Kidney tubule cell (primary cell): ENCODE data around the gene MAF.

Experiments used
- DNase-seq: peaks from one replicate; pipeline ENCODE4 v3.0.0-alpha.2; 2018; ENCODE audit warnings: low spot score

Gene MAF

DNA sequence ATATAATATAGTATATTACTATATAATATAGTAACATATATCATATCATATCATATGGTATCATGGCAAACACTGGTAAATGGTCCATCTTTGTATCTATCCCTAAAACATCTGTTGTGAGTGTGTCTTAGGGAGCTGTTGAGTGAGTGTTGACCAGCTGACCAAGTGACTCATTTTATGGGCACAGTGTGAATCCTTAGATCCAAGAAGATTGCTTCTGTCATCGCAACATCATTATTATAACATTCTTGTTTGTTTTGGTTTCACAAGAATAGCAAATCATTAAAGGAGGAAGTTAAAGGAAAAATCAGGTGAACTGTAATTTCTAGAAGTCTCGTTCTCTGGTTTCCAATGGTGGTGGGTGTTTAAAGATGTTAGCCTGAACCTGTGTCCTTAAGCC is 11.7 kb upstream of the MAF start:
- DNase-seq, result peak; percentile 90

GRCh38 chr16:79610771-79611170 is 10.2 kb upstream of the MAF start:
- no peak for DNase-seq

DNA sequence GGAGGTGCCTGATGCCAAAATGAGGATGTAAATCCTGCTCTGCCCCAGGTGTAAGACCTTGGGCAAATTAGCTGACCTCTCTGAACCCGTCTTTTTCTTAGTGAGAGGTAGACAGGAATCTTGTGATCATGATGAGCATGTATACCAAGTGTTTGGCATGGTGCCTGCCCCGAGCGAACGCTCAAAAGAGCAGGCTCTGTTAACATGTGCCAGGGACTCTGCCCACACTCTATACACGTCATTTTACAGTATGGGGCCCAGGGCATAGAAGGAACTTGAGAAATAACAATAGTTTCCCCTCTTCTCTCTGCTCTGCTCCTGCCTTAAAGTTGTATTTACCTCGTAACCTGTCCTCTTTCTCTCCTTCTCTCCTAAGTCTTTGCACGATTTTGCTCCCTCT is 9.3 kb upstream of the MAF start:
- DNase-seq, result peak; percentile 44

GRCh38 chr16:79608976-79609375 is 8.4 kb upstream of the MAF start:
- DNase-seq, result no peak

DNA sequence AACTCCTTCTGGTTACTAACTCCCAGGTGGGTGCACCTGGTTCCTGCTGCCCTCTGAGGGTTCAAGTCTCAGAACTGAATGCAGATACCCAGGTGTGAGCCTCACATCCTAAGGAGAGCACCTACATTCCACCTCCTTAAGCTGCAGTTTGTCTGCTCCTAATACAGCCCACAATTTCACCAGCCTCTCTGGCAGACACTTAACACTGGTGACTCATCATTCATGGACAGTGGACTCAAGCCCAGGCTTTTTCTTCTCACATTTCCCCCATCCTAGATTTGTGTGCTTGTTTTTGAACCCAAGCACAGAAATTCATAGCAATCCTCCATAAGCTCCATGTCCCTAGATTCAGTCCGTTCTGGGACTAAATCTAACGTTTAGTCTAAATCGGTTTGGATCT is 7.0 kb upstream of the MAF start:
- DNase-seq, result peak; percentile 71

DNA sequence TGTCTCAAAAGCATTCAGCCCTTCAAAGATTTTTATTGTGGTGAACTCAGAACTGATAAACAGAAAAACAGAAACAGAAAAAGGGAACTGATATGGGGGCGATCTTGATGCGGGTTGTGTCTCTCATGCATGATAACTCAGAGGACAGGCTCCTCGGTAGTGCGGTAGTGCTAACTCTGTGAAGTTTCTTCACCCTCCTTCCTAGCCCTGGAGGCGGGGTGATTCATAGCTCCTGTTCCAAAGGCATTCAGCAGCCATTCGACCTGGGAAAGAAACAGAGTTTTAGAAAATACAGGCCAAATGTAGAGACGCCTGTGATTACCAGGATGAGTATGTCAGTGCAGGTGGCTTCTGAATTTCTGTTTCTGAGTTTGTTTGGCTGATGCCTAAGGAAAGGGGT is 5.5 kb upstream of the MAF start:
- peak; percentile 60 for DNase-seq

DNA sequence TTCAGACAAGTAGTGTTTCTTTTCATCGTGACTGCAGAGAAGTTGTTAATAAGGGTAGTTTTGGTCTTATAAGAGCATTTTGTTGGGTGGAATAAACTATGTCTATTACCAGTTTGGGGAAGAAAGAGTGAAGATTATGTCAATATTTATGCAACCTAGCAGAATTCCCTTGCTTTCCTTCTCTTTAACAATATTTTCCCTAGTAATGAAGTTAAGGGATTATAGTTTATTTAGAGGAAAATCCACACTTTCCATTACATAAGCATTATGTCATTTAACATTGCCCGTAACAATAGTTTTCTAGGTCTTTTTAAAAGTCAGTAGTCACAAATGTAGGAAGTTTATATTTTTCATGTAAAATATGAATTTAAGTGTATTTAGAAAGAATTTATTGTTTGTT is 2.5 kb upstream of the MAF start:
- DNase-seq, result no peak

- no peak for DNase-seq
Measured at GRCh38 chr16:79602628-79603014, 2.1 kb upstream of the MAF start.

GRCh38 chr16:79601931-79602627 is 1.5 kb upstream of the MAF start:
- peak; percentile 83 for DNase-seq

GRCh38 chr16:79601092-79601930 is 774 bp upstream of the MAF start:
- peak; percentile 61 for DNase-seq

- DNase-seq, result no peak
Measured at GRCh38 chr16:79599837-79600637, 500 bp downstream of the MAF start.

DNA sequence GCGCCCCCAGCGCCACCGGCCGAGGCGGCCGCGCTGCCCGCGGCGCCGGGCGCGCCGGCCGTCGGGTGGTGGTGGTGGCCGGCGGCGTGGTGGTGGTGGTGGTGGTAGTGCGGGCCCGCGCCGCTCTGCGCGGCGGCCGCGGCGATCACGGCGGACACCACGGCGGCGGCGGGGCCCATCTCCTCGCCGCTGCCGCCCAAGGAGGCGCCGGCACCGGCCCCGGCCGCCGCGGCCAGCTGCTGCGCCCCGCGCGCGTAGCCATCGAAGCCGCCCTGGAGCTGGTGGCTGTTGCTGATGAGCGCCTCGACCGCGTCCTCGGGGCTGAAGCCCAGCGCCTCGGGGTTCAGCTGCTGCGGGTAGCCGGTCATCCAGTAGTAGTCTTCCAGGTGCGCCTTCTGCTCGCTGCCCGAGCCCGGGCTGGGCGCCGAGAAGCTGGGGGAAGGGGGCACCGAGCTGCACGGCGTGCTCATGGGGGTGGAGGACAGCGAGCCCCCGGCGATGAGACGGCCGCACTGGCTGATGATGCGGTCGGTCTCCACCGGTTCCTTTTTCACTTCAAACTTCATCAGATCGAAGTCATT is 1.2 kb downstream of the MAF start:
- no peak for DNase-seq

DNA sequence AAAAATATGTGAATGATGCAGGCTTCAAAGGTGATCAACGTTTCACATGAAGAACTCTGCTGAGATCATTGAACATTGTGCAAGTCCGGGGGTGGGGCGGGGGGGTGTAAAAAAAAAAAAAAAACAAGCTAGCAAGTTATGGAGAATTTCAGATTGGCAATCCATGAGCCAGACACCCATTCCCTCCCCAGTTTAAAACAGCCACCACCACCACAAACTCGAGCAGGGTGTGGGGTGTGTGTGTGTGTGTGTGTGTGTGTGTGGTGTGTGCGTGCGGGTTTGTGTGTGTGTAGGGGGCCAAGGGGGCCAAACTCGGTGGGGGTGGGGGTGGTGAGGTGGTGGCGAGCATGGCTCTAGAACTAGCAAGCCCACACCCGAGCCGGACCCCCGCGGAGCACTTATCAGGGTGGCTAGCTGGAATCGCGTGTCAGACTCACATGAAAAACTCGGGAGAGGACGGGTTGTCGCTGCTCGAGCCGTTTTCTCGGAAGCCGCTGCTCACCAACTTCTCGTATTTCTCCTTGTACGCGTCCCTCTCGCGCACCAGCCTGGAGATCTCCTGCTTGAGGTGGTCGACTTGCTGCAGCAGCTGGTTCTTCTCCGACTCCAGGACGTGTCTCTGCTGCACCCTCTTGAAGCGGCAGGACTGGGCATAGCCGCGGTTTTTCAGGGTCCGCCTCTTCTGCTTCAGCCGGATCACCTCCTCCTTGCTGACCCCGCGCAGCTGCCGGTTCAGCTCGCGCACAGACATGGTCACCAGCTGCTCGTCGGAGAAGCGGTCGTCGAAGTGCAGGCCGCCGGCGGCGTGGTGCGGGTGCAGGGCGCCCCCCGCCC is 2.0 kb downstream of the MAF start:
- peak; percentile 67 for DNase-seq

GRCh38 chr16:79598063-79598347 is 2.5 kb downstream of the MAF start:
- DNase-seq, result no peak

DNA sequence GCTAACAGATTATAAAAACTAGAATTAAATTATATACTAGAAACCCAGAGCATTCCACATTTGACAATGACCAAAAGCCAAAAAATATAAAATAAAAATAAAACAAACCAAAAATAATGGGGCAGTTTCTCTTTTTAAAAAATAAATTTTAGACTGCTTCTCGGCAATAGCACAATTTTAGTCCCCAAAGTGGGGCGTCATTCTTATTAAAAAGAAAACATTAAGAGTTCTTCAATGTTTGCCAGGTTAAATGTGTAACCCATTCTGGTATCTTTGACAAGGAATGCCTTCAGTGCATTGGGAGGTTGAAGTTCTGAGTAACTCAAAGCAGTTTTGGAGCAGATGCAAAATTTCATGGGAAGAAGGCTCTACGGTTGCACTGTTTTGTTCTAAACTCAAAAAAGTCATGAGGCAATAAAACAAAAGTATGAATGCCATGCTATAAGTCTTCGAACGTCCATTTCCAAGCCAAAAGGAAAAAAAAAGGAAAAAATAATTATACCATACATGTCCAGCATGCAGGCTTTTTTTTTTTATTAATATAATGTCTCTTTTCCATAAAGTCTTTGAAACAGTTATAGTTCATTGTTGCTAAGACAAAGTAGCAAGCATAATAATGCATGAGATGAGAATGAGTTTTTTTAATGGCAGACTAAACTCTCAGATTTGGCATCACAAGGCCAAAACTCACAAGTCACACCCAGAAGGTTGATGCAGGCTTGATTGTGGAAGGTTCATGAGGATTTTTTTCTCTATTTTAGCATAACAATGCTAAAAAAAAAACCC is 3.1 kb downstream of the MAF start:
- no peak for DNase-seq

GRCh38 chr16:79595931-79596450 is 4.5 kb downstream of the MAF start:
- no peak for DNase-seq

- peak; percentile 25 for DNase-seq
Measured at GRCh38 chr16:79595231-79595641, 5.3 kb downstream of the MAF start.

DNA sequence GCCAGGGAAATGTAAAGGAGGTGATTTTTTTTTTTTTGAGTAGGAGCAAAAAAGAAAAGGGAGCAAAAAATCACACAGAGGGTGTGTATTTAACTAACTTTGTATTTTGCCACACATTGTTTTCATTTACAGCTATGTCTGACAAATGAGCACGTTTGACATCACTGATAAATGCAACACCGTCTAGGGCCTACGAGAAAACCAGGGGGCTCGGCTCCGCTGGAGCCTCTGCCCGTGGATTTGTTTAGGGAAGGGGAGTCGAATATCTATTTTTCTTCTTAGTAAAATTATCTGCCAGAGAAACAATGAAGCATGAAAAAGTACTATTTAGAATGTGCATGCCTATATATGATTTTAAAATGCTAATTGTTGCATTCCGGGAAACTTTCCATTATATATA is 6.8 kb downstream of the MAF start:
- DNase-seq, result no peak

GRCh38 chr16:79593074-79593531 is 7.4 kb downstream of the MAF start:
- peak; percentile 43 for DNase-seq

GRCh38 chr16:79592186-79592585 is 8.4 kb downstream of the MAF start:
- DNase-seq, result no peak
